ENCODE data around the gene SNX17. TPM values are rescaled to one million over a fixed set of nuclear protein-coding genes. Genes with fewer than 3 reads are reported as not detected.

The SNX17 gene
- total and polyA plus RNA-seq, 2 of the 13 experiments (the other 11 are each of a cell fraction or from before 2014, with no cell fraction given), result 75.0 to 109 TPM

GRCh38 chr2:27322301-27322765 lies 48.1 kb upstream of the SNX17 start (continued):
- TF ChIP-seq ZNF609 (CRISPR knock-in tag; IDR thresholded peaks at IDR 0.05; ENCODE audit: borderline replicate concordance), result no peak
- no peak for TF ChIP-seq NCOA1 (CRISPR knock-in tag; IDR thresholded peaks at IDR 0.05)
- no peak for TF ChIP-seq DDIT3 (CRISPR knock-in tag; IDR thresholded peaks at IDR 0.05)
- no peak for TF ChIP-seq ZNF816 (CRISPR knock-in tag; IDR thresholded peaks at IDR 0.05; ENCODE audit: borderline replicate concordance)
- no peak for TF ChIP-seq GATAD2A (CRISPR knock-in tag; IDR thresholded peaks at IDR 0.05)
- no peak for TF ChIP-seq CCAR2 (optimal IDR thresholded peaks at IDR 0.05; ENCODE audit: low read depth, low read length)
- TF ChIP-seq RFX1 (IDR thresholded peaks at IDR 0.05), result no peak
- TF ChIP-seq TSC22D2 (CRISPR knock-in tag; IDR thresholded peaks at IDR 0.05; ENCODE audit: borderline replicate concordance), result no peak
- TF ChIP-seq ZNF580 (CRISPR knock-in tag; IDR thresholded peaks at IDR 0.05; ENCODE audit: borderline replicate concordance, low read depth), result no peak
- no peak for TF ChIP-seq NFE2 (CRISPR knock-in tag; IDR thresholded peaks at IDR 0.05)
- TF ChIP-seq ZFP41 (CRISPR knock-in tag; IDR thresholded peaks at IDR 0.05; ENCODE audit: borderline replicate concordance), result no peak
- TF ChIP-seq KDM1A (CRISPR knock-in tag; IDR thresholded peaks at IDR 0.05), result no peak
- no peak for TF ChIP-seq KLF12 (CRISPR knock-in tag; IDR thresholded peaks at IDR 0.05; ENCODE audit: borderline replicate concordance)
- no peak for TF ChIP-seq ZNF512 (CRISPR knock-in tag; IDR thresholded peaks at IDR 0.05)
- TF ChIP-seq HMGXB4 (CRISPR knock-in tag; IDR thresholded peaks at IDR 0.05; ENCODE audit: borderline replicate concordance in 1 of 2, low read depth in 1 of 2), result 0 out of 4 replicates have a peak, but pooled peaks of 1 of the 2 experiments have one; percentile 7
- TF ChIP-seq U2AF2 (IDR thresholded peaks at IDR 0.05; ENCODE audit: low read depth, low read length), result no peak

All from HepG2 (cell line).